Fibroblast of lung (primary cell): ENCODE data around the gene KRTAP3-1.

ENCODE experiments used
- CTCF ChIP-seq, 2 donors: IDR thresholded peaks in 1 of 2; conservative IDR thresholded peaks in 1 of 2; 1 replicate in 1 of 2; 2 replicates in 1 of 2; pipeline ENCODE4 v1.5.1; 2011 to 2012; ENCODE audit warnings: low read length in 2 of 2, control low read depth in 1 of 2, inconsistent platforms in 1 of 2, low read depth in 1 of 2, mild to moderate bottlenecking in 1 of 2
- EZH2 ChIP-seq: IDR thresholded peaks from 2 replicates; pipeline ENCODE4 v1.5.1; 2012; ENCODE audit warnings: low read length, control low read depth, mild to moderate bottlenecking; ENCODE audit errors: missing control alignments

- no peak for TF ChIP-seq EZH2
- TF ChIP-seq CTCF (conservative IDR thresholded peaks at IDR 0.05 in 1 of 2, IDR thresholded peaks at IDR 0.05 in 1 of 2; ENCODE audit: low read depth in 1 of 2, low read length in 2 of 2), result no peak
These were observed 45.1 kb upstream of the KRTAP3-1 start for GRCh38 chr17:41054025-41054424.
